Liver (tissue), 9 donors: Measurements from ENCODE around the gene SOX6. TPM values are rescaled to one million over a fixed set of nuclear protein-coding genes. Genes with fewer than 3 reads are reported as not detected.

Experiments
- DNase-seq: peaks from one replicate; pipeline ENCODE4 v3.0.0-alpha.2; 2017; ENCODE audit warnings: low spot score
- H3K27ac ChIP-seq, 2 donors: one replicate each; pipeline ENCODE4 v1.7.0; 2013; ENCODE audit warnings: inconsistent platforms in 2 of 2, low read length in 2 of 2, control low read depth in 1 of 2, low read depth in 1 of 2, mild to moderate bottlenecking in 1 of 2
- H3K27me3 ChIP-seq, 4 donors: one replicate each; pipeline versions ENCODE4 v1.6.1 to v1.7.0; 2013; ENCODE audit warnings: low read length in 3 of 4, inconsistent platforms in 1 of 4, mild to moderate bottlenecking in 1 of 4, moderate library complexity in 1 of 4; ENCODE audit not compliant: control insufficient read depth in 4 of 4, insufficient read depth in 4 of 4
- H3K36me3 ChIP-seq, 4 donors: one replicate each; pipeline versions ENCODE4 v1.6.1 to v1.7.0; 2013; ENCODE audit warnings: low read length in 3 of 4, mild to moderate bottlenecking in 3 of 4, low read depth in 1 of 4, moderate library complexity in 1 of 4; ENCODE audit not compliant: control insufficient read depth in 4 of 4, insufficient read depth in 3 of 4
- H3K4me1 ChIP-seq, 4 donors: one replicate each; pipeline versions ENCODE4 v1.6.1 to v1.7.0; 2013; ENCODE audit warnings: low read length in 3 of 4, mild to moderate bottlenecking in 3 of 4, moderate library complexity in 1 of 4; ENCODE audit not compliant: control insufficient read depth in 4 of 4, insufficient read depth in 4 of 4
- H3K4me3 ChIP-seq, 3 donors: one replicate each; pipeline versions ENCODE4 v1.6.1 to v1.7.0; 2013; ENCODE audit warnings: low read length in 3 of 3, control low read depth in 1 of 3, low read depth in 1 of 3, mild to moderate bottlenecking in 1 of 3
- H3K9ac ChIP-seq, 2 donors: one replicate each; pipeline ENCODE4 v1.7.0; 2013; ENCODE audit warnings: low read length in 2 of 2, mild to moderate bottlenecking in 2 of 2, moderate library complexity in 2 of 2, control low read depth in 1 of 2, low read depth in 1 of 2
- H3K9me3 ChIP-seq, 4 donors: one replicate each; pipeline versions ENCODE4 v1.6.1 to v1.7.0; 2013; ENCODE audit warnings: low read length in 3 of 4; ENCODE audit not compliant: control insufficient read depth in 4 of 4
- EGR1 ChIP-seq, 2 donors: IDR thresholded peaks; 2 replicates each; pipeline ENCODE4 v1.6.1; 2016 to 2018; ENCODE audit warnings: antibody characterized with exemption in 2 of 2, low read depth in 2 of 2
- FOXA1 ChIP-seq: IDR thresholded peaks from 2 replicates; pipeline ENCODE4 v1.6.1; 2016; ENCODE audit warnings: antibody characterized with exemption
- FOXA2 ChIP-seq: IDR thresholded peaks from 2 replicates; pipeline ENCODE4 v1.6.1; 2016; ENCODE audit warnings: antibody characterized with exemption
- GABPA ChIP-seq, 2 donors: IDR thresholded peaks in 1 of 2; conservative IDR thresholded peaks in 1 of 2; 2 replicates each; pipeline ENCODE4 v1.6.1; 2016; ENCODE audit warnings: antibody characterized with exemption in 2 of 2, mild to moderate bottlenecking in 1 of 2, moderate library complexity in 1 of 2
- HNF4A ChIP-seq, 2 donors: conservative IDR thresholded peaks; 2 replicates each; pipeline ENCODE4 v1.6.1; 2016; ENCODE audit warnings: antibody characterized with exemption in 2 of 2, mild to moderate bottlenecking in 2 of 2
- HNF4G ChIP-seq: IDR thresholded peaks from 2 replicates; pipeline ENCODE4 v1.6.1; 2016; ENCODE audit warnings: antibody characterized with exemption
- JUND ChIP-seq, 2 donors: IDR thresholded peaks; 2 replicates each; pipeline ENCODE4 v1.6.1; 2016; ENCODE audit warnings: antibody characterized with exemption in 2 of 2
- NR2F2 ChIP-seq: IDR thresholded peaks from 2 replicates; pipeline ENCODE4 v1.6.1; 2016; ENCODE audit warnings: antibody characterized with exemption
- RAD21 ChIP-seq, 2 donors: IDR thresholded peaks; 2 replicates each; pipeline ENCODE4 v1.6.1; 2016; ENCODE audit warnings: antibody characterized with exemption in 2 of 2, mild to moderate bottlenecking in 2 of 2
- RXRA ChIP-seq, 2 donors: IDR thresholded peaks; 2 replicates each; pipeline ENCODE4 v1.6.1; 2017 to 2018; ENCODE audit warnings: antibody characterized with exemption in 2 of 2, mild to moderate bottlenecking in 1 of 2
- SP1 ChIP-seq: IDR thresholded peaks from 2 replicates; pipeline ENCODE4 v1.6.1; 2018; ENCODE audit warnings: antibody characterized with exemption, mild to moderate bottlenecking
- TAF1 ChIP-seq: conservative IDR thresholded peaks from 2 replicates; pipeline ENCODE4 v1.6.1; 2016; ENCODE audit warnings: antibody characterized with exemption, mild to moderate bottlenecking
- YY1 ChIP-seq: IDR thresholded peaks from 2 replicates; pipeline ENCODE4 v1.6.1; 2016; ENCODE audit warnings: antibody characterized with exemption, mild to moderate bottlenecking
- WGBS: extraction: QIAGEN DNeasy Blood & Tissue Kit; methylation state at CpG from one replicate; pipeline ENCODE4 v1.1.7; 2013; 5-methylcytosine and 5-hydroxymethylcytosine counted together
- polyA plus RNA-seq, 2 donors: library from polyadenylated mRNA; stranded (reverse) in 1 of 2; unstranded in 1 of 2; fragments of 200-250 nt in 1 of 2; fragments of >200 nt in 1 of 2; fragmentation: Nextera tagmentation in 1 of 2; extraction: Ambion mirVana in 1 of 2; gene quantifications; one replicate each; pipeline versions ENCODE4 v1.2.1 to v1.2.3, GENCODE V29; 2013 to 2015
- total RNA-seq, 2 donors: library from RNA; depleted of rRNA; stranded (reverse); fragments of >200 nt; gene quantifications; one replicate each; pipeline ENCODE4 v1.2.3, GENCODE V29; 2014
- TF ChIP-seq, protein P1 (sequence below): IDR thresholded peaks from 2 replicates; pipeline ENCODE4 v1.6.1; 2016; ENCODE audit warnings: antibody characterized with exemption, mild to moderate bottlenecking
- TF ChIP-seq, protein P2 (sequence below): IDR thresholded peaks from 2 replicates; pipeline ENCODE4 v1.6.1; 2016; ENCODE audit warnings: antibody characterized with exemption
- TF ChIP-seq, protein P3 (sequence below): IDR thresholded peaks from 2 replicates; pipeline ENCODE4 v1.6.1; 2016; ENCODE audit warnings: antibody characterized with exemption
- TF ChIP-seq, protein P4 (sequence below): IDR thresholded peaks from 2 replicates; pipeline ENCODE4 v1.6.1; 2016; ENCODE audit warnings: antibody characterized with exemption
- TF ChIP-seq, protein P5 (sequence below): fragments of 150-350 bp; IDR thresholded peaks from 2 replicates; pipeline ENCODE4 v1.5.1; 2017; ENCODE audit warnings: improper control_type of control experiment, low read depth, low read length; ENCODE audit not compliant: missing input control
- donor health status: healthy.
- donor health status: healthy.
- donor health status: healthy.
- donor health status: healthy.
- donor health status: healthy.

The SOX6 gene
- total and polyA plus RNA-seq, 4 donors: 2.4 to 111 (median 14.8) TPM

DNA sequence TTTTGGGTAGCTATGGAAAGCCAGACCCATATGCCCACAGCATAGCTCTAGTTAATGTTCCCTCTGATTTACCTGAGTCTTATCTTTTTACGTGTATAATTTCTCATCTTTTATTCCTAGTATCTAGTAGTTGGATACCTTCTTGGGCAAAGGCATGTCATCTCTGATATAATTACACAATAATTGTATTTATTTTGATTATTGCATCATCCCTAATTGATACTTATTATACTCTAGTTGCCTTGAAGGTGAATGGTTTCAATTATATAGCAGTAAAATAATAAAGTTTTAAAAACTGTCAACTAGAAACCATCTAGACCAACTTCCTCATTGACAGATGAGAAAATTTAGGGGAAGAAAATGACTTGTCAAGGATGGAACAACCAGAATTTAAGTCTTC is 347.3 kb downstream of the SOX6 start:
- Histone ChIP-seq H3K36me3 (peaks cover 0 to 4% (median 0%) of the 10 kb centered on the region in 4 donors), H3K27me3 (no peaks in the 10 kb centered on the region), H3K27ac (no peak overlapping the region), H3K4me1 (peaks cover 0 to 2% (median under 1%) of the 10 kb centered on the region in 4 donors), H3K4me3 (no peak overlapping the region), H3K9me3 (no peaks in the 10 kb centered on the region), H3K9ac (no peak overlapping the region)
- no peak for DNase-seq
- TF ChIP-seq, protein P1, sequence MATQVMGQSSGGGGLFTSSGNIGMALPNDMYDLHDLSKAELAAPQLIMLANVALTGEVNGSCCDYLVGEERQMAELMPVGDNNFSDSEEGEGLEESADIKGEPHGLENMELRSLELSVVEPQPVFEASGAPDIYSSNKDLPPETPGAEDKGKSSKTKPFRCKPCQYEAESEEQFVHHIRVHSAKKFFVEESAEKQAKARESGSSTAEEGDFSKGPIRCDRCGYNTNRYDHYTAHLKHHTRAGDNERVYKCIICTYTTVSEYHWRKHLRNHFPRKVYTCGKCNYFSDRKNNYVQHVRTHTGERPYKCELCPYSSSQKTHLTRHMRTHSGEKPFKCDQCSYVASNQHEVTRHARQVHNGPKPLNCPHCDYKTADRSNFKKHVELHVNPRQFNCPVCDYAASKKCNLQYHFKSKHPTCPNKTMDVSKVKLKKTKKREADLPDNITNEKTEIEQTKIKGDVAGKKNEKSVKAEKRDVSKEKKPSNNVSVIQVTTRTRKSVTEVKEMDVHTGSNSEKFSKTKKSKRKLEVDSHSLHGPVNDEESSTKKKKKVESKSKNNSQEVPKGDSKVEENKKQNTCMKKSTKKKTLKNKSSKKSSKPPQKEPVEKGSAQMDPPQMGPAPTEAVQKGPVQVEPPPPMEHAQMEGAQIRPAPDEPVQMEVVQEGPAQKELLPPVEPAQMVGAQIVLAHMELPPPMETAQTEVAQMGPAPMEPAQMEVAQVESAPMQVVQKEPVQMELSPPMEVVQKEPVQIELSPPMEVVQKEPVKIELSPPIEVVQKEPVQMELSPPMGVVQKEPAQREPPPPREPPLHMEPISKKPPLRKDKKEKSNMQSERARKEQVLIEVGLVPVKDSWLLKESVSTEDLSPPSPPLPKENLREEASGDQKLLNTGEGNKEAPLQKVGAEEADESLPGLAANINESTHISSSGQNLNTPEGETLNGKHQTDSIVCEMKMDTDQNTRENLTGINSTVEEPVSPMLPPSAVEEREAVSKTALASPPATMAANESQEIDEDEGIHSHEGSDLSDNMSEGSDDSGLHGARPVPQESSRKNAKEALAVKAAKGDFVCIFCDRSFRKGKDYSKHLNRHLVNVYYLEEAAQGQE: no peak
- TF ChIP-seq, protein P2, sequence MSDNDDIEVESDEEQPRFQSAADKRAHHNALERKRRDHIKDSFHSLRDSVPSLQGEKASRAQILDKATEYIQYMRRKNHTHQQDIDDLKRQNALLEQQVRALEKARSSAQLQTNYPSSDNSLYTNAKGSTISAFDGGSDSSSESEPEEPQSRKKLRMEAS: no peak
- TF ChIP-seq SP1 (no peak), RXRA (IDR thresholded peaks at IDR 0.05) (no peak), FOXA2 (no peak), JUND (IDR thresholded peaks at IDR 0.05) (no peak), NR2F2 (no peak), HNF4G (no peak), HNF4A (conservative IDR thresholded peaks at IDR 0.05) (no peak), RAD21 (IDR thresholded peaks at IDR 0.05) (no peak), FOXA1 (no peak), YY1 (no peak)
- TF ChIP-seq, protein P3, sequence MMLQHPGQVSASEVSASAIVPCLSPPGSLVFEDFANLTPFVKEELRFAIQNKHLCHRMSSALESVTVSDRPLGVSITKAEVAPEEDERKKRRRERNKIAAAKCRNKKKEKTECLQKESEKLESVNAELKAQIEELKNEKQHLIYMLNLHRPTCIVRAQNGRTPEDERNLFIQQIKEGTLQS: no peak
- TF ChIP-seq, protein P4, sequence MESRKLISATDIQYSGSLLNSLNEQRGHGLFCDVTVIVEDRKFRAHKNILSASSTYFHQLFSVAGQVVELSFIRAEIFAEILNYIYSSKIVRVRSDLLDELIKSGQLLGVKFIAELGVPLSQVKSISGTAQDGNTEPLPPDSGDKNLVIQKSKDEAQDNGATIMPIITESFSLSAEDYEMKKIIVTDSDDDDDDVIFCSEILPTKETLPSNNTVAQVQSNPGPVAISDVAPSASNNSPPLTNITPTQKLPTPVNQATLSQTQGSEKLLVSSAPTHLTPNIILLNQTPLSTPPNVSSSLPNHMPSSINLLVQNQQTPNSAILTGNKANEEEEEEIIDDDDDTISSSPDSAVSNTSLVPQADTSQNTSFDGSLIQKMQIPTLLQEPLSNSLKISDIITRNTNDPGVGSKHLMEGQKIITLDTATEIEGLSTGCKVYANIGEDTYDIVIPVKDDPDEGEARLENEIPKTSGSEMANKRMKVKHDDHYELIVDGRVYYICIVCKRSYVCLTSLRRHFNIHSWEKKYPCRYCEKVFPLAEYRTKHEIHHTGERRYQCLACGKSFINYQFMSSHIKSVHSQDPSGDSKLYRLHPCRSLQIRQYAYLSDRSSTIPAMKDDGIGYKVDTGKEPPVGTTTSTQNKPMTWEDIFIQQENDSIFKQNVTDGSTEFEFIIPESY: no peak
- WGBS: 90% methylated on average over 1 of the region's 1 CpG

DNA sequence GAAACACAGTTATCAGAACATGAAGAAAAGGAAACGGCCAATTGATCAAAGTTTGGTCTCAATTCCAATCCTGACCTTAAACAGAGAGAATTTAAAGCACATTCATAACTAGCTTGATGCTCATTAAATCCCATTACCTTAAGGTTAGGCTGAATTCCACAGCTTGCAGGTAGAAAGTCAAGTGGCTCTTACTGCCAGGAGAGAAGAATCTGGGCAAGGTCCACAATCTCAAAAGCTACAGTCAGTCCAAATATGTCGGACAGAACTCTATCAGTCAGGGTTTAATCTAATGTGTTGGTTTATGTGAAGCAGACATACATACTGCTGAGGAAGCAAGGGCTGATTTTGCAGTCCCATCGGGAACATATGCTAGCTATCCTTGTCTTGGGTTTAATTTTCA is 348.8 kb downstream of the SOX6 start:
- WGBS: 93% methylated on average over 3 of the region's 3 CpGs
- no peak overlapping the region for H3K4me3 ChIP-seq
- no peak overlapping the region for H3K27ac ChIP-seq
- no peaks in the 10 kb centered on the region for H3K27me3 ChIP-seq
- H3K9me3 ChIP-seq: no peaks in the 10 kb centered on the region
- peaks cover 0 to 2% (median 0%) of the 10 kb centered on the region in 4 donors for H3K4me1 ChIP-seq
- no peak for DNase-seq
- H3K9ac ChIP-seq: no peak overlapping the region
- H3K36me3 ChIP-seq: peaks cover 0 to 4% (median 0%) of the 10 kb centered on the region in 4 donors
- TF ChIP-seq FOXA2 (no peak), NR2F2 (no peak), RAD21 (IDR thresholded peaks at IDR 0.05) (no peak), EGR1 (IDR thresholded peaks at IDR 0.05; ENCODE audit: low read depth in 2 of 2) (no peak), SP1 (no peak), JUND (IDR thresholded peaks at IDR 0.05) (no peak), TAF1 (no peak), GABPA (IDR thresholded peaks at IDR 0.05 in 1 of 2, conservative IDR thresholded peaks at IDR 0.05 in 1 of 2) (no peak), HNF4A (conservative IDR thresholded peaks at IDR 0.05) (no peak)
- TF ChIP-seq, protein P4: no peak
- TF ChIP-seq, protein P1: no peak
- TF ChIP-seq, protein P5, sequence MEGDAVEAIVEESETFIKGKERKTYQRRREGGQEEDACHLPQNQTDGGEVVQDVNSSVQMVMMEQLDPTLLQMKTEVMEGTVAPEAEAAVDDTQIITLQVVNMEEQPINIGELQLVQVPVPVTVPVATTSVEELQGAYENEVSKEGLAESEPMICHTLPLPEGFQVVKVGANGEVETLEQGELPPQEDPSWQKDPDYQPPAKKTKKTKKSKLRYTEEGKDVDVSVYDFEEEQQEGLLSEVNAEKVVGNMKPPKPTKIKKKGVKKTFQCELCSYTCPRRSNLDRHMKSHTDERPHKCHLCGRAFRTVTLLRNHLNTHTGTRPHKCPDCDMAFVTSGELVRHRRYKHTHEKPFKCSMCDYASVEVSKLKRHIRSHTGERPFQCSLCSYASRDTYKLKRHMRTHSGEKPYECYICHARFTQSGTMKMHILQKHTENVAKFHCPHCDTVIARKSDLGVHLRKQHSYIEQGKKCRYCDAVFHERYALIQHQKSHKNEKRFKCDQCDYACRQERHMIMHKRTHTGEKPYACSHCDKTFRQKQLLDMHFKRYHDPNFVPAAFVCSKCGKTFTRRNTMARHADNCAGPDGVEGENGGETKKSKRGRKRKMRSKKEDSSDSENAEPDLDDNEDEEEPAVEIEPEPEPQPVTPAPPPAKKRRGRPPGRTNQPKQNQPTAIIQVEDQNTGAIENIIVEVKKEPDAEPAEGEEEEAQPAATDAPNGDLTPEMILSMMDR: no peak
- TF ChIP-seq, protein P2: no peak
